ENCODE results near the gene ECHS1.

The ECHS1 gene

GRCh38 chr10:133373174-133374090 is at the start of gene ECHS1:
Gene ECHS1, minus strand, starts transcription at chr10:133373354. Its CDS starts 21 bp downstream, at chr10:133373333.
- peak within 1 kb of the TSS; percentile 85 for H3K27ac ChIP-seq
- TF ChIP-seq CTCF (IDR thresholded peaks at IDR 0.05) (0 out of 2 replicates have a peak, but pooled peaks have one; percentile 12), ZFX (IDR thresholded peaks at IDR 0.05; ENCODE audit: borderline replicate concordance) (no peak)

GRCh38 chr10:133422223-133422806 is 49.2 kb upstream of the ECHS1 start:
- no peak for TF ChIP-seq CTCF (IDR thresholded peaks at IDR 0.05)
- TF ChIP-seq ZFX (IDR thresholded peaks at IDR 0.05; ENCODE audit: borderline replicate concordance) = no peak

GRCh38 chr10:133421336-133422222 is 48.4 kb upstream of the ECHS1 start:
- no peak for TF ChIP-seq ZFX (IDR thresholded peaks at IDR 0.05; ENCODE audit: borderline replicate concordance)
- no peak for TF ChIP-seq CTCF (IDR thresholded peaks at IDR 0.05)
- no peak overlapping the region for H3K27ac ChIP-seq

More at GRCh38 chr10:133422223-133422806, 49.2 kb upstream of the ECHS1 start:
- no peak overlapping the region for H3K27ac ChIP-seq

GRCh38 chr10:133420579-133420978 is 47.4 kb upstream of the ECHS1 start:
- H3K27ac ChIP-seq = no peak overlapping the region
- TF ChIP-seq ZFX (IDR thresholded peaks at IDR 0.05; ENCODE audit: borderline replicate concordance) = no peak
- no peak for TF ChIP-seq CTCF (IDR thresholded peaks at IDR 0.05)

GRCh38 chr10:133420028-133420427 is 46.9 kb upstream of the ECHS1 start:
- H3K27ac ChIP-seq = no peak overlapping the region
- TF ChIP-seq CTCF (IDR thresholded peaks at IDR 0.05) (no peak), ZFX (IDR thresholded peaks at IDR 0.05; ENCODE audit: borderline replicate concordance) (no peak)

- H3K27ac ChIP-seq = no peak overlapping the region
- TF ChIP-seq CTCF (IDR thresholded peaks at IDR 0.05) (no peak), ZFX (IDR thresholded peaks at IDR 0.05; ENCODE audit: borderline replicate concordance) (no peak)
These were observed 46.2 kb upstream of the ECHS1 start for GRCh38 chr10:133419211-133419950.

Measured in 22Rv1 (cell line).